HepG2 (cell line): ENCODE data around the gene WDR5B. TPM values are rescaled to one million over a fixed set of nuclear protein-coding genes. Genes with fewer than 3 reads are reported as not detected.

ENCODE experiments used
- ASH2L ChIP-seq: fragments of 300-600, 200-600 bp; sonication (generic); IDR thresholded peaks from 2 replicates; pipeline ENCODE4 v1.7.0; 2017; ENCODE audit warnings: low read depth, mild to moderate bottlenecking, moderate library complexity, mixed read lengths, low read length; ENCODE audit not compliant: insufficient read length
- ATF2 ChIP-seq: sonication (generic); formaldehyde crosslinking; IDR thresholded peaks from 2 replicates; pipeline ENCODE4 v1.4.0; 2020; ENCODE audit warnings: missing genetic modification reagents
- CBX1 ChIP-seq: IDR thresholded peaks from one replicate; pipeline ENCODE4 v1.6.1; 2016; ENCODE audit warnings: antibody characterized with exemption, low read depth
- CCDC6 ChIP-seq: sonication (generic); formaldehyde crosslinking; IDR thresholded peaks from 2 replicates; pipeline ENCODE4 v1.8.1; 2022; ENCODE audit warnings: mild to moderate bottlenecking, missing genetic modification reagents, moderate library complexity
- CREM ChIP-seq, 2 experiments: sonication (generic) in 1 of 2; formaldehyde crosslinking in 1 of 2; IDR thresholded peaks; 2 replicates each; pipeline versions ENCODE4 v1.4.0 to v1.6.1; 2016 to 2020; ENCODE audit warnings: antibody characterized with exemption in 1 of 2, mild to moderate bottlenecking in 1 of 2, missing genetic modification reagents in 1 of 2
- ELF3 ChIP-seq: IDR thresholded peaks from 2 replicates; pipeline ENCODE4 v1.6.1; 2016; ENCODE audit warnings: missing genetic modification reagents, missing compliant biosample characterization
- GATA4 ChIP-seq: sonication (generic); IDR thresholded peaks from 2 replicates; pipeline ENCODE4 v1.6.1; 2016; ENCODE audit warnings: antibody characterized with exemption, low read depth, borderline replicate concordance
- GZF1 ChIP-seq: sonication (generic); formaldehyde crosslinking; IDR thresholded peaks from 2 replicates; pipeline ENCODE4 v1.5.1; 2020; ENCODE audit warnings: mild to moderate bottlenecking, missing genetic modification reagents
- IKZF1 ChIP-seq: fragments of 450-650 bp; IDR thresholded peaks from 2 replicates; pipeline ENCODE4 v1.7.1; 2016
- IRF9 ChIP-seq: sonication (generic); formaldehyde crosslinking; IDR thresholded peaks from 2 replicates; pipeline ENCODE4 v1.8.0; 2022; ENCODE audit warnings: missing genetic modification reagents, mild to moderate bottlenecking, borderline replicate concordance
- IRX3 ChIP-seq: sonication (generic); formaldehyde crosslinking; IDR thresholded peaks from 2 replicates; pipeline ENCODE4 v1.8.1; 2023; ENCODE audit warnings: mild to moderate bottlenecking, low read depth, missing genetic modification reagents, borderline replicate concordance
- MXD4 ChIP-seq: IDR thresholded peaks from 2 replicates; pipeline ENCODE4 v1.6.1; 2016; ENCODE audit warnings: mild to moderate bottlenecking, missing biosample characterization, missing genetic modification reagents
- RFX3 ChIP-seq: IDR thresholded peaks from 2 replicates; pipeline ENCODE4 v1.6.1; 2016; ENCODE audit warnings: missing biosample characterization, missing genetic modification reagents
- SOX5 ChIP-seq: IDR thresholded peaks from 2 replicates; pipeline ENCODE4 v1.6.1; 2016; ENCODE audit warnings: borderline replicate concordance
- SP5 ChIP-seq: IDR thresholded peaks from 2 replicates; pipeline ENCODE4 v1.6.1; 2016; ENCODE audit warnings: low read depth, borderline replicate concordance
- TFDP2 ChIP-seq: sonication (generic); formaldehyde crosslinking; IDR thresholded peaks from 2 replicates; pipeline ENCODE4 v1.4.0; 2020; ENCODE audit warnings: missing genetic modification reagents
- ZBTB44 ChIP-seq: sonication (generic); formaldehyde crosslinking; IDR thresholded peaks from 2 replicates; pipeline ENCODE4 v1.4.0; 2020; ENCODE audit warnings: missing genetic modification reagents
- ZNF274 ChIP-seq: sonication (generic); formaldehyde crosslinking; IDR thresholded peaks from 2 replicates; pipeline ENCODE4 v1.5.1; 2020; ENCODE audit warnings: mild to moderate bottlenecking, missing genetic modification reagents
- ZNF296 ChIP-seq: sonication (generic); formaldehyde crosslinking; conservative IDR thresholded peaks from 2 replicates; pipeline ENCODE4 v1.5.0; 2020; ENCODE audit warnings: mild to moderate bottlenecking, missing genetic modification reagents
- ZNF446 ChIP-seq: sonication (generic); formaldehyde crosslinking; IDR thresholded peaks from 2 replicates; pipeline ENCODE4 v1.5.0; 2020; ENCODE audit warnings: mild to moderate bottlenecking, missing genetic modification reagents
- ZNF605 ChIP-seq: sonication (generic); formaldehyde crosslinking; IDR thresholded peaks from 2 replicates; pipeline ENCODE4 v1.8.0; 2022; ENCODE audit warnings: mild to moderate bottlenecking, missing genetic modification reagents
- ZNF691 ChIP-seq: sonication (generic); formaldehyde crosslinking; IDR thresholded peaks from 2 replicates; pipeline ENCODE4 v1.4.0; 2020; ENCODE audit warnings: missing genetic modification reagents, low read depth, mild to moderate bottlenecking, borderline replicate concordance
- ZNF703 ChIP-seq: sonication (generic); formaldehyde crosslinking; IDR thresholded peaks from 2 replicates; pipeline ENCODE4 v1.5.1; 2020; ENCODE audit warnings: missing genetic modification reagents, mild to moderate bottlenecking, moderate library complexity, borderline replicate concordance
- ZNF768 ChIP-seq: sonication (generic); formaldehyde crosslinking; IDR thresholded peaks from 2 replicates; pipeline ENCODE4 v1.4.0; 2020; ENCODE audit warnings: missing genetic modification reagents
- polyA plus RNA-seq, 8 experiments: library from polyadenylated mRNA; depleted of rRNA in 3 of 8; stranded (reverse) in 7 of 8; unstranded in 1 of 8; fragments of >200 nt; fragmentation: Illumina TruSeq in 4 of 8; extraction: Trizol in 4 of 8; gene quantifications; 2 replicates each; pipeline versions ENCODE4 v1.2.1 to v1.2.3, GENCODE V29; 2011 to 2016; ENCODE audit warnings: low read depth in 4 of 8, missing spikeins in 1 of 8, mixed read lengths in 1 of 8; ENCODE audit not compliant: insufficient read depth in 1 of 8
- total RNA-seq, 5 experiments: library from RNA; depleted of rRNA; stranded (reverse); fragments of >200 nt; fragmentation: Illumina TruSeq; extraction: Trizol; gene quantifications; 2 replicates each; pipeline ENCODE4 v1.2.3, GENCODE V29; 2016; ENCODE audit warnings: low read depth in 1 of 5

Gene WDR5B
- total and polyA plus RNA-seq, 2 of the 13 experiments (the other 11 are each of a cell fraction or from before 2014, with no cell fraction given): 2.5 to 3.6 TPM

GRCh38 chr3:122382888-122383666 is 32.8 kb downstream of the WDR5B start, which contains the start of gene MIX23 (continued):
- TF ChIP-seq IRF9 (CRISPR knock-in tag) (peak; percentile 70; the same call in 1 of the 2 replicates), ATF2 (CRISPR knock-in tag) (no peak; the same call in 1 of the 2 replicates), ZNF296 (CRISPR knock-in tag) (no peak), CBX1 (peak; percentile 59), SP5 (CRISPR knock-in tag) (no peak; the same call in 1 of the 2 replicates), SOX5 (CRISPR knock-in tag) (0 out of 2 replicates have a peak, but pooled peaks have one; percentile 27), ASH2L (peak; percentile 98), CCDC6 (CRISPR knock-in tag) (peak; percentile 32; the same call in 1 of the 2 replicates), ZNF691 (CRISPR knock-in tag) (peak; percentile 81; the same call in 1 of the 2 replicates), TFDP2 (peak; percentile 49; the same call in 1 of the 2 replicates), RFX3 (CRISPR knock-in tag) (no peak), ELF3 (CRISPR knock-in tag) (no peak), ZBTB44 (CRISPR knock-in tag) (no peak), ZNF605 (peak; percentile 87), MXD4 (CRISPR knock-in tag) (peak; percentile 80; the same call in 1 of the 2 replicates), ZNF703 (CRISPR knock-in tag) (peak; percentile 52; the same call in 1 of the 2 replicates), IKZF1 (no peak), ZNF768 (no peak), GATA4 (no peak), CREM (IDR thresholded peaks at IDR 0.05) (peak; percentile 52), CREM (CRISPR knock-in tag; IDR thresholded peaks at IDR 0.05) (no peak), ZNF446 (no peak; the same call in 1 of the 2 replicates), IRX3 (CRISPR knock-in tag) (0 out of 2 replicates have a peak, but pooled peaks have one; percentile 70), ZNF274 (CRISPR knock-in tag) (peak; percentile 44; the same call in 1 of the 2 replicates), GZF1 (CRISPR knock-in tag) (peak; percentile 74; the same call in 1 of the 2 replicates)
